Measurements from ENCODE around the gene CABP4. TPM values are rescaled to one million over a fixed set of nuclear protein-coding genes. Genes with fewer than 3 reads are reported as not detected.
"Not testable (repeated sequence)": the region's sequence is repeated elsewhere in the genome, so short reads cannot be mapped to it uniquely, and the experiment has no call there.

The CABP4 gene
- polyA plus RNA-seq, 4 donors, result 0.54 to 0.75 (median 0.64) TPM

DNA sequence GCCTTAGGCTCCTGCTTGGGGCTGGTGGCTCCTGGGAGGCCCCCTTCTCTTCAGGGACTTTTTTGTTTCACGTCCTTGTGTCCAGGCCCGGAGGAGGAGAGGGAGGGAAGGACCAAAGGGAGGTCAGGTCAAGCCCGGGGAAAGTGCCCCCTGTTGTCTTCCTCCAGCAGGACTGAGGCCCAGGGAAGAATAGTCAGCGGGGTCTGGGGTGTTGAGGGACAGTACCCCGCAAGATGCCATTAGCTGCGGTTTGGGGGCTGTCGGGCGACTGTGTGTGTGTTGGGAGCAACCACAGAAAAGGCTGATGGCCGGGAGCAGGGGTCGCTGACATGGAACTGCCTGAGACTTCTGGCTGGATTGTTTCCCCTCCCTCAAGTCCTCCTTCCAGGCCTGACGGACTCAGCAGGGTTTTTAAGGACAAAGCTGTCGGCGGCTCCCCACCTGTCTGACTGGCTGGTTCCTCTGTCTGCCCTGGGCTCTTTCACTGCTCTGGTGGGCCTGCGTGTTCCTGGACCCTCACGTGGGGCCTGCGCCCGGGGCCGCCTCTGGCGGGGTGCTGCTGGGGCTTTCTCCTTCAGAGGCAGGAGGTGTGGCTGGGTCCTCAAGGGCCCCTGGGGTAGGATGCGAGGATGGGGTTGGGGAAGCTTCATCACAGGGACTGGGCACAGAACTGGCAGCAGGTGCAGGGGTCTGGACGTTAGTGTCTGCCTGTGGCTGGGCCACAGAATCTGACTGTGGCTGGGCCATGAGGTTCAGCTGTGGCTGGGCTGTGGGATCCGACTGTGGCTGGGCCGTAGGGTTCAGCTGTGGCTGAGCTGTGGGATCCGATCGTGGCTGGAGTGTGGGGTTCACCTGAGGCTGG lies 4.1 kb upstream of the CABP4 start:
- no peak for DNase-seq (ENCODE audit: low read depth in 4 of 4, low spot score in 3 of 4)

DNA sequence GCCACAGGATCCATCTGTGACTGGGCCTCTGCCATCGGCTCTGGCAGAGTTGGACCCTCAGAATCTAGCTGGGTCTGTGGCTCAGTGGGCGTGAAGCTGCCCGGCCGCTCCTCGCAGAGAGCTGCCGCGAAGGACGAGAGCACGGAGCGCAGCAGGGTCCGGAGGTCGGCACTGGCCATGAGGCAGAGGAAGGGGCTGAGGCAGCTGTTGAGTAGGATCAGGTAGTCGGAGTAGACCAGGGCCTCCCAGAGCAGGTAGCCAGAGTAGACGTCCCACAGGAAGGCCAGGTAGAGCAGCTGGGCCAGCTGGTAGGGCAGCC lies 3.5 kb upstream of the CABP4 start:
- DNase-seq (ENCODE audit: low read depth in 4 of 4, low spot score in 3 of 4), result no peak

DNA sequence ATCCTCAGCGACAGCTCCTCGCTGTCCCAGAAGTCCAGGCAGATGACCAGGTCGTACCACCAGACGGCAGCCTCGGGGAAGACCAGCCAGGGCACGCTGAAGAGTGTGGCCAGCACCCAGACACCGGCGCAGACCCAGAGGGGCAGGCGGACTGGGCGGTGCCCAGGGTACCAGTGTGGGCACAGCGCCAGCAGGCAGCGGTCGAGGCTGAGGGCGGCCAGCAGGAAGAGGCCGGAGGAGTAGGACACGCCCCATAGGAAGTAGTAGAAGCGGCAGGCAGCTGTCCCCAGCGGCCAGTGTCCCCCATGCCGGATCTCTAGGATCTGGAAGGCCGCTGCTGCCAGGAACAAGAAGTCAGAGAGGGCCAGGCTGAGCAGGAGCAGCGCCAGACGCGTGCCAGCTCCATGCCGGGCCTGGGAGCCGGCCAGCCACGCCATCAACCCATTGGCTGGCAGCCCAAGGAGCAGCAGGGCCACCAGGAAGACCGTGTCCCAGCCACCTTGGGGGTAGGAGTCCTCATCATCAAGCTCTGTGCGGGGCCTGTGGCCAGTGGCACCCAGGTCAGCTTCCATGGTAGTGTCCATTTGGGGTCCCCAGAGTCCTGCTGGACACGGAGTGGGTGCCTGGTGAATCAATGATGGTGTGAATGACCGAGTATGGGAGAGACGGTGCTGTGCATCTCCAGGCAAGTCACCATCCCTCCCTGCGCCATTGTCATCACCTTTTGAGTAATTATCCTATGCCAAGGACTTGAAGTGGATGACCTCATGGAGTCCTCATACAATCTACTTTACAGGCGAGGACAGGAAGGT lies 2.8 kb upstream of the CABP4 start, which contains the start of gene GPR152:
GPR152 (minus strand) TSS at position 589 of the 812 bp plus-strand sequence; CDS start at position 584, 5 bp downstream.
- DNase-seq (ENCODE audit: low read depth in 4 of 4, low spot score in 3 of 4), result no peak

DNA sequence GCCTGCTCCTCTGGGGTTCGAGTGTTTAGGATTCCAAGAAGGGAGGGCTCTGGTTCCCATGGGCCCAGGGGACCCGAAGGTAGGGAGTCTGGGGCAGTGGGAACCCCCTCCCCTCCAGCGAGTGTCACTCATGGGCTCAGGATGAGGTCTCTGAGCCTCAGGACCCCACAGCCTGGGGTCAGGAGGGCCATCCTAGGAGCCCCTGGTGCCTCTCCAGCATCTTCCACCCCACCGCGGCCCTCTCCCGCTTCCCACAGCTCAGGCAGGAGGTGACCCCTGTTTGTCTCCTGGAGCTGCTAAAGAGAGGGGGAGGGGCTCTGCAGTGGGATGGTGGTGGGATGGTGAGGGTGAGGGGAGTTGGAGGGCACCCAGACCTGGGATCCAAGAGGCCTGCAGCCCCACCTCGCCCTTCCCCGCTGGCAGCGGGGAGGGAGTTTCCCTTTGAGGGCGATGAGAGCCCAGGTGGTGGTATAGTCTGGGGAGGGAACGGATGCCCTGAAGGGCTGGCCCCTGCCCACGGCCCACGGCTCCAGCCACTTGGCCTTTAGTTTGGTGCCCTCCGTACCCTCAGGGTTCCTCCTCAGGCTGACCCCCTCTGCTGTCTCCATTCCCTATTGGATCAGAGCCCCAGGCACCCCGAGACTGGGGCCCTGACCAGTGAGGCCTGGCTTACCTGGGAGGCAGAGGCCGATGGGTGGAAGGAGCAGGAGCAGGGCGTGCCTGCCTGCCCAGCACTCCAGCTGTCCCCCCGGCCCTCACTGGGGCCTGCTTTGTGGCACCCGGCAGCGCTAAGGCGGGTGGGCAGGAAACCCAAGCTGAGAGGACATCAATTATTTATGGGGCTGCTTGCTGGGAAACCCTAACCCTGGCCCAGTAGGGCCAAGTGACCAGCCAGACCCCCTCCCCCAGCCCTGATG lies 1.1 kb upstream of the CABP4 start:
- DNase-seq (ENCODE audit: low read depth in 4 of 4, low spot score in 3 of 4), result no peak

DNA sequence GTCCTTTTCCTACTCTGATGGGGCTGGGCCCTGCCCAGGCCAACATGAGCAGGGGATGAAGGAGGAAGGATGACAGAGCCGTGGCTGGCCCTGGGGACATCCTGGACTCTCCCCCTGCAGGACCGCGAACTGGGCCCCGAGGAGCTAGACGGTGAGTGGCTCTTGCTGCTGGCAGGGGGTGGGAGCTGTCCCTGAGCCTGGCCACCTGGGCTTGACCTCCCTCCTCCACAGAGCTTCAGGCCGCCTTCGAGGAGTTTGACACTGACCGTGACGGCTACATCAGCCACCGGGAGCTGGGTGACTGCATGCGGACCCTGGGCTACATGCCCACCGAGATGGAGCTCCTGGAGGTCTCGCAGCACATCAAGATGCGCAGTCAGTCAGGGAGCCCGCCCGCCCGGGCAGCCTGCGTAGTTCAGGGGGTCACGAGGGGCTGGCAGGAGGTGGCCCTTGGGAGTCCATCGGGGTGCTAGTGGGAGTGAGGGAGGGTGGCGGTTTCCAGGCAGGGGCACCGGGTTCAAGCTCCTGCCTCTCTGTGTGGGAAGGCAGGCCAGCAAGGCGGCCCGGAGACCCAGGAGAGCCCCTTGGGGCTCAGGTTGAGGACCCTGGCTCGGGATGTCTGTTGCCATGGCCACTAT lies 1.0 kb downstream of the CABP4 start:
- DNase-seq (ENCODE audit: low read depth in 4 of 4, low spot score in 3 of 4), result no peak

DNA sequence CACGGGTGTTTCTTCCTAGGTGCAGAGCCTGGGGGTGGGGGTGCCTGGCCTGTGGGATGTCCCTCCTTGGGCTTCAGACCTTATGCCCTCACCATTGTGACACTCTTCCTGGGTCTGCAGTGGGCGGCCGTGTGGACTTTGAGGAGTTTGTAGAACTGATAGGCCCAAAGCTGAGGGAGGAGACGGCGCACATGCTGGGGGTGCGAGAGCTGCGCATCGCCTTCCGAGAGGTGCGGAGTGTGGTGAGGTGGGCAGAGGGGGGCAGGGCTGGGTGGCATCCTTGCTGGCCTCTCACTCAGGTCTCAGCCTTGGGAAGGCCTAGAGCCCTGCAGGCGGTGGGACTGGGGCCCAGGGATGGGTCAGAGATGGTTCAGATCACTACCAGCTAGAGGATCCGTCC lies 2.3 kb downstream of the CABP4 start:
- DNase-seq (ENCODE audit: low read depth in 4 of 4, low spot score in 3 of 4), result no peak

DNA sequence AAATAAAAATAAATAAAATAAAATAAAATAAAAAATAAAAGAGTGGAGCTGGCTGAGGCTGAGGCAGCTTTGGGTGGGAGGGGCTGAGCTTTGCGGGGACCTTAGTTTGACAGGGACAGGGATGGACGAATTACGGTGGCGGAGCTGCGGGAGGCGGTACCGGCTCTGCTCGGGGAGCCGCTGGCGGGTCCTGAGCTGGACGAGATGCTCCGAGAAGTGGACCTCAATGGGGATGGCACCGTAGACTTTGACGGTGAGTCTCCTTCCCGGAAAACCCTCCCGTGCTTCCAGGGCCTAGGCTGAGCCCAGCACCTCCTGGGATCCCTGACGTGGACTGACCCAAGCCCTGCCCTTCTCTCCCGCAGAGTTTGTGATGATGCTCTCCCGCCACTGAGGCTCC lies 3.1 kb downstream of the CABP4 start:
- no peak for DNase-seq (ENCODE audit: low read depth in 4 of 4, low spot score in 3 of 4)

DNA sequence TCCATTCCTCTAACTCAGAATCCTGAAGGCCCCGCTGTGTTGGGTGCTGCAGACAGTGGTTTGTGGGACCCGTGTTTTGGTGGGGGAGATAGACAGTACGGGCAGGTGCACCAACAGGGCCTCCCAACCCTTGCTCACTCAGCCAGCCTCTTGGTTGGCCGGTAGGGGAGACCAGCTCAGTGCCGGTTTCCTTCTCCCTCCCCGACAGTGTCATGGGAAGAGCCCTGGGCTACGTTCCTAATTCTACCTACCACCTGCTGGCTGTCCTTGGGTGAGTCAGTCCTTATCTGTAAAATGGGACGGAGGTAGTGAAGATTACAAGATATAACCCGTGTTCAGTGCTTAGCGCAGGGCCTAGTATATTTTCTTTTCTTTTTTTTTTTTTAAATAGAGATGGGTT lies 8.0 kb downstream of the CABP4 start:
- DNase-seq (ENCODE audit: low read depth in 4 of 4, low spot score in 3 of 4), result no peak

DNA sequence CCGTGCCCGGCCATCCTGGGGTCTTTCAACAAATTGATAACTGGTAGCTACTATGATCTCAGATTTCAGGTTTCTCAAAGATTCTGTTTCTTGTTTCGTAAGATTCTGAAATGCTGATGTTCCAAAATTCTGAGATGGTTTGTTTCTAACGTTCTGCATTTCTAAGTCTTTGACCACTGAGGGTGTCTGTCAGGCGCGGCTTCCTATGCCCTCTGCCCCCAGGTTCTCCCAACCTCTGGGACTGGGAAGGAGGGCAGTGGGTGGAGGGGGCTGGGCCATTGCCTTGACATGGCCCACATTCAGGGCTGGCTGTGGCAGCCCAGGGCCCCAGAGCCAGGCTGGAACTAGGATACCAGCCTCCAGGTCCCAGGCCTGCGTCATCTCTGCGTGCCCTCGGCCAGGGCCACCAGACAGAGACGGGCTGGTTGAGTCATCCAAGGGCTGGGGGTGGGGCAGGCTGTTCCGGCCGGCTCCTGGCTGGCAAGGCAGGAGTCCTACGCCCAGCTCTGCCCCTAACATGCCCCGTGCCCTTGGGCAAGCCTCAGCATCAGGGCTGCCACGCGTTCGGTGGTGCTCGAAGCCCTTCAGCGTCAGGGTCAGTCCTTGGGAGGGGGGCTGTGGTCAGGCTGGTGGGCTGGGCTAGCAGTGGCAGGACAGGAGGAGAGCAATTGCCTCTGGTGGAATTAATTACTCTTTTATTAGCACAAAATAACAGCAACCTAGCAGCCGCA lies 8.7 kb downstream of the CABP4 start:
- no peak for DNase-seq (ENCODE audit: low read depth in 4 of 4, low spot score in 3 of 4)

DNA sequence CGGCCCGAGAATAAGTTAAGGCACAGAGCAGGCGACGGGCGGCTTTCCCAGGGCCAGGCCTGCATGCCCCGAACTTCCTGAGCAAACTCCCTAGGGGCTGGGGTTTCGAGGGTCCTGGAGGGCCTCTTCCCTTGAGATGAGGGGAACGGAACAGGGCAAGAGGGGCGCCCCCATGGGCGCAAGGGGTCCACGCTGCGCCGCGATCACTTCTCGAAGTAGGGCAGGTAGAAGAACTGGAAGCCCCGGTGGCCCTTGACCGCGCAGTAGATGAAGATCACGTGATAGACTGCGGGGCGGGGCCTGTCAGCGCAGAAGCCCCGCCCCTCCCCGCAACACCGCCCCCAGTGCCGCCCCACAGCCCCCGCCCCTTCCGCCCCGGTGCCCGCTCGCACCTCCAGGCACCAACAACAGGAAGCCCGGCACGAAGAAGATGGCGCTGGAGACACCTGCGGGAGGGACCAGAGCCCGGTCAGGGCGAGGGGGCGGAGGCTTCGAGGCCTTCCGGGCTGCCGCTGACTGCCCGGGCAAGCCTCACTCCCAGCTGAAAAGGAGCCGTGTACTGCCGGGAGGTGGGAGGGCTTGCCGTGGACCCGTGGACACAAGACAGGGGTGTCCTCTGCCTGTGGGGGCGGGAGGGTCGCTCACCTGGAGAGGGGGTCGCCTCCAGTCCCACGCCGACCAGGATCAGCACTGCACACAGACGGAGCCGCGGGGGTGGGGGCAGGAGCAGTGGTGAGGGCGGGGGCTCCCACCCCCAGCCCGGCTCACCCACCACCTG lies 9.4 kb downstream of the CABP4 start:
- DNase-seq (ENCODE audit: low read depth in 4 of 4, low spot score in 3 of 4), result peak in 3 of 4 donors; percentile 64 to 70 (median 70)

DNA sequence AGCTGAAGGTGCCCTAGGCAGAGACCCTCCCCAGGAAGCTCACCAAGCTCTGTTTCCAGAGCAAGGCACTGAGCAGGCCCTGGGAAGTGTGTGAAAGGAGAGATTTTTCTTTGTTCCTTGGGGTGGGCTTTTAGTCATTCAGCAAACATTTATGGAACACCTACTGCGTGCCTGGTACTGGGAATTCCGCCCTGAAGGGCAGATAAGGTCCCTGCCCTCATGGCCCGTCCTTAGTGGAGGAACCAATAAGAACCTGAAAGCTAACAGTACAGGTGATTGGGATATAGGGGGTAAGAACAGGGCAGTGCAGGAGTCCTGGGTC lies 10.0 kb downstream of the CABP4 start:
- DNase-seq (ENCODE audit: low read depth in 4 of 4, low spot score in 3 of 4), result no peak

DNA sequence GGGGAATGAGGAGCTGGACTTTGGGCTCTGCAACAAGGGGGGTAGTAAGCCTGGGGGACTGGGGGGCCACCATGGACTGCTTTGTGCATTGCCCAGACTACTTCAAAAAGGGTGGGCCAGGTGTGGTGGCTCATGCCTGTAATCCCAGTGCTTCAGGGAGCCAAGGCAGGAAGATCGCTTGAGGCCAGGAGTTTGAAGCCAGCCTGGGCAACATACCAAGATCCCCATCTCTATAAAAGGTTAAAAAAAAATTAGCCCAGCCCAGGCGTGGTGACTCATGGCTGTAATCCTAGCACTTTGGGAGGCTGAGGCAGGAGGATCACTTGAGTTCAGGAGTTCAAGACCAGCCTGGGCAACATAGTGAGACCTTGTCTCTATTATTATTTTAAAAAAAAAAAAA lies 10.4 kb downstream of the CABP4 start:
- DNase-seq (ENCODE audit: low read depth in 4 of 4, low spot score in 3 of 4), result not testable (repeated sequence)

DNA sequence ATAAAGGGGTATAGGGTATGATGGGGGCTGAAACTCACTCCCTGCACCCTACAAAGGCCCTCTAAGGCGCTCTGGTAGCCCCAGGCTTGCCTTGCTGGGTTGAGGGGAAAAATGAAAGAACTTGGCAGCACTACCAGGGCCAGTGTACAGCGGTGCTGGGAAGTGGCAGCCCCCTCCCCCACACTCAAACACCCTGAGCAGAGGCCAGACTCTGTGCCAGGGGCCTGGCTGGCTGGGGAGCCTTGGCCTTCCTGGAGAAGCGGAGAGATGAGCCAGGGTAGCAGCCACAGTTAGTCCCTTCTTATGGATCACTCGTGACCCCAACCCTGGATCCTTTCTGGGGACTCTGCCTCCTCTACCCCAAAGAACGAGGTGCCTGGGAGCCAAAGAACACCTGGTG lies 11.2 kb downstream of the CABP4 start:
- DNase-seq (ENCODE audit: low read depth in 4 of 4, low spot score in 3 of 4), result no peak

DNA sequence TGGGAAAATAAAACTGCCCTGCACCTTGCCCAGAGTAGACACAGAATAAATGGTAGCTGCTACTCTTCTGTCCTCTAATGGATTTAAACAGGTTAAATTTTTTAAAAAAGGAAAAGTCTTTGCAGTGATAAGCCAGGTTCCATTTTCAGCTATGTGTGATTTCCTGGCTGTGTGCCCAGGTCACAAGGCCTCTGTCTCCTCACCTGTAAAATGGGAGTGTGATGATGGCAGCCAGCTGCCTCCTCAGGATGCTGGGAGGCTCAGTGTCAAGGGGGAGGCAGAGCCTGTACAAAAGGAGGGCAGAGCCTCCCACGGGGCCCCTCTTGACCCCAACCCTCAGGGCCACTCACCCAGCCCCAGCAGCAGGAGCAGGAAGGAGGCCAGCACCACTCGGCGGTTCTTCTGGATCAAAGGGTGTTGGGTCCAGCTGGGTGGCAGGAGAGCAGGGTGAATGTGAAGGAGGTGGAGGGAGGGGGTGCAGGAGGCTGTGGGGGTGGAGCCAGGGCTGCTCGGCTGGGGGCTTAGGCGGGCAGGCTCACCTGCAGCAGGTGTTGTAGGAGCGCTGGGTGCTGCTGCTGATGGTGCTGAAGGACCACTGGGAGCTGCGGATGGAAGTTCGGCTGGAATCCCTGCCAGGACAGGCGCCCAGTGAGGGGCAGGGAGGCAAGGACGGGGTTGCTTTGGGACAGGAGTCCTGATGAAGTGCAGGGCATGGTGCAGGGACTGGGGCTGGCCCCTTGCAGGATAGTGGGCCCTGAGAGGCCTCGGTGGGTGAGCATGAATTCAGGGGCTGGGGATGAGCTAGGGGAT lies 12.0 kb downstream of the CABP4 start:
- DNase-seq (ENCODE audit: low read depth in 4 of 4, low spot score in 3 of 4), result no peak

DNA sequence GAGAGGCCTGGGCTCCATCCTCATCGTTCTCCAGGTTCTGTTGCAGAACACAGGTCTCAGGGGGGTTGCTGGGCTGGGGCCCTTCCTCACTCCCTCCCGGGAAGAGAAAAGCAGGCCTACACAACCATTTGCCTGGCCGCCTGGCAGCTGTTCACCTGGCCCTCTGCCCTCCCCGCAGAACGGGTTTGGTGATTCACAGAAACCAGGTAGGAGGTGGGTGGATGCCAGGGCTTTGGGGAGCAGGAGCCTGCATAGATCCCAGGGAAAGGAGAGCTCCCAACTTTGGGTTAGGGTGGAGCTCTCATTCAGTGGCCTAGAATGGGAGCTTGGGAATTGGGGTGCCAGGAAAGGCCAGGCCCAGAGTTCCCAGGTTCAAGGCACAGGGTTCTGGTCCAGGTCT lies 12.9 kb downstream of the CABP4 start:
- no peak for DNase-seq (ENCODE audit: low read depth in 4 of 4, low spot score in 3 of 4)

DNA sequence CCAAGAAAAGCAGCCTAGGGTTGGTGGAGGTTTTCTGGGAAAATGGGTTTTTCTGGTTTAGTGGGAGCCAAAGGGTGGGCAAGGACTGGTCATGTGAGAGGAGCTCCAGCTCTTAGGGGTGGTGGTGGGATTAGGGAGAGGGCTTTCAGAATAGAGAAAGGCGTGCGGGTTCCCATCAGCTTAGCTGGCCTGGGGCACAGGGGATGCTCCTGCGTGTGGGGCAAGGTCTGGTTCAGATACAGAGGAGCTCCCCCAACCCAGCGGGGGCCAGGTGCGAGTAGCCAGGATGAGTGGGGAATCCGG lies 13.3 kb downstream of the CABP4 start:
- DNase-seq (ENCODE audit: low read depth in 4 of 4, low spot score in 3 of 4), result no peak

DNA sequence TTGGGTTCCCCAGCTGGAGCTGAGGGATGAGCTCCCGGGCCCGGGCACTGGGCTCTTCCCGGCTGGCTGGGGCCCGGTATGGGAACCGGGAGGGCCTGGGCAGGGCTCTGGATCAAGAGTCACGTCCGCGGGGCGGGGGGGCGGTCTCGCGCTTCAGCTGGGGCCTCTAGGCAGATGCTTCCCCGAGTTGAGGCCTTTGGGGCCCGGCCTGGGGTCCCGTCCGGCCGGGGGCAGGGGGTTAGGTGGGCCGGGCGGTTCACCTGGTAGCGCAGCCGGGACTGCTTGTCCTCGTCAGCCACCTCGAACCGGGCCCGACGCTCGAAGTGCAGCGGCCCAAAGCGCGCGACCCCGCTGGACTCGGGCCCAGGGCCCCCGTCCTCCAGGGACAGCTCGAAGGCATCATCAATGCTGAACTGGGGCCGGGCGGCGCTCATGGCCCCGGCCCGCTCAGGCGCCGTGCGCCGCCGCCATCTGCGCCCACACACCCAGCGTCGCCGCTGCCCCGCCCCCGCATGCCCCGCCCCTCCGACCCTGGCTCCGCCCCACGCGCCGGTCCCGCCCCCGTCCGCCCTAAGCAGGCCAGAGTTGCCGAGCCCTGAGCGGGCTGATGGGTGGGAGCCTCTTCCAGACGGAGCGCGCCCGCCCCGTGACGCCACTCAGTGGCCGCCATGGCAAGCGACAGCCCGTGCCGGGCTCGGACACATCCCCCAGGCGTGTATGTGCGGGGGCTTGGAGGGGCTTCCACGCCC lies 13.8 kb downstream of the CABP4 start, which contains the start of gene TMEM134:
TMEM134 (minus strand) TSS at position 493 of the 749 bp plus-strand sequence; CDS start at position 434, 59 bp downstream.
- peak; percentile 74 to 84 (median 80) for DNase-seq (ENCODE audit: low read depth in 4 of 4, low spot score in 3 of 4)

DNA sequence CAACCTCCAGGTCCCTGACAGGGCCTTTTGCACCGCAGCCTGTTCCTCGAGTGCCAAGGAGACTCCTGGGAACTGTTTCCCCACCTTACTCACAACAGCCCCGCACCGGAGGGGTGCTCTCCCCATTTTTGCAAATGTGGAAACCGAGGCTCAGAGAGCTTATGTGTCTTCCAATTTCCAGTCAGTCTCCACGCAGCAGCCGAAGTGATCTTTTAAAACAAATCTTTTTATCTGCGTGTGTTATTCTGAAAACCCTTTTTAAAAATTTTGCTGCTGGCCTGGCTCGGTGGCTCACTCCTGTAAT lies 14.3 kb downstream of the CABP4 start:
- DNase-seq (ENCODE audit: low read depth in 4 of 4, low spot score in 3 of 4), result no peak
